Loucy (cell line): ENCODE data around the gene DIPK1B.

Experiments
- CTCF ChIP-seq: fragments of 200-600 bp; sonication (generic); conservative IDR thresholded peaks from 2 replicates; pipeline ENCODE4 v1.5.1; 2014; ENCODE audit warnings: mild to moderate bottlenecking, antibody characterized with exemption, low read length
- EZH2phosphoT487 ChIP-seq: fragments of 200-600 bp; IDR thresholded peaks from 2 replicates; pipeline ENCODE4 v1.6.1; 2018; ENCODE audit warnings: antibody characterized with exemption, mild to moderate bottlenecking, moderate library complexity, borderline replicate concordance

- TF ChIP-seq CTCF (no peak), EZH2phosphoT487 (no peak)
Observed at GRCh38 chr9:136722969-136723356, 10.6 kb downstream of the DIPK1B start.
